Activated naive CD4-positive, alpha-beta T cell treated with anti-CD3 and anti-CD28 coated beads, Interleukin-2, amount 50 U/mL, for 24 hours (primary cell): ENCODE data around the gene MYOM1.
"Not testable (repeated sequence)": the region's sequence is repeated elsewhere in the genome, so short reads cannot be mapped to it uniquely, and the experiment has no call there.

Source experiments
- H3K27ac Mint-ChIP-seq: one replicate; pipeline ENCODE4 v1.8.0; 2021; ENCODE audit warnings: mild to moderate bottlenecking, mixed read lengths
- H3K27me3 Mint-ChIP-seq: one replicate; pipeline ENCODE4 v1.8.0; 2021; ENCODE audit warnings: mixed read lengths
- H3K36me3 Mint-ChIP-seq: one replicate; pipeline ENCODE4 v1.8.0; 2021; ENCODE audit warnings: mixed read lengths
- H3K4me1 Mint-ChIP-seq: one replicate; pipeline ENCODE4 v1.8.0; 2021; ENCODE audit warnings: mixed read lengths
- H3K4me3 Mint-ChIP-seq: one replicate; pipeline ENCODE4 v1.8.0; 2021; ENCODE audit warnings: mild to moderate bottlenecking, mixed read lengths
- H3K9me3 Mint-ChIP-seq: one replicate; pipeline ENCODE4 v1.8.0; 2021; ENCODE audit warnings: mixed read lengths

The MYOM1 gene

GRCh38 chr18:3049897-3050454, 169.8 kb downstream of the MYOM1 start:
- H3K4me1 Mint-ChIP-seq: peaks cover 45% of the 10 kb centered on the region
- H3K9me3 Mint-ChIP-seq, H3K4me3 Mint-ChIP-seq, H3K27me3 Mint-ChIP-seq, H3K27ac Mint-ChIP-seq: not testable (repeated sequence)
- peaks cover 10% of the 10 kb centered on the region for H3K36me3 Mint-ChIP-seq

DNA sequence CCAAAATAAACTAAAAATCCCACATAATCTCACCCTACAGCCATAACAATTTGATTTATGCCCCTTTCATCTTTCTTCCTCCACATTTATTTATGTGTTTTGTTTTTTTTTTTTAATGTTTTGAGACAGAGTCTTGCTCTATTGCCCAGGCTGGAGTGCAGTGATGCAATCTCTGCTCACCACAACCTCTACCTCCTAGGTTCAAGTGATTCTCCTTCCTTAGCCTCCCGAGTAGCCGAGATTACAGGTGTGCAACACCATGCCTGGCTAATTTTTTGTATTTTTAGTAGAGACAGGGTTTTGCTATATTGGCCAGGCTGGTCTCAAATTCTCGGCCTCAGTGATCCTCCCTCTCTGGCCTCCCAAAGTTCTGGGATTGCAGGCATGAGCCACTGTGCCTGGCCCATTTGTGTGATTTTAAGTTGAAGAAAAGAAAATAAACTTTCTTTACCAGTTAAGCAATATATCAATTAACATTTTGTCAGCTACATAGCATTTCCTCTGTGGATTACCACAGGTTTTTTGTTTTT, 170.9 kb downstream of the MYOM1 start:
- Mint-ChIP-seq H3K27ac (no peak overlapping the region), H3K36me3 (peaks cover 7% of the 10 kb centered on the region), H3K27me3 (no peaks in the 10 kb centered on the region), H3K4me3 (no peak overlapping the region), H3K9me3 (peaks cover 7% of the 10 kb centered on the region), H3K4me1 (peaks cover 45% of the 10 kb centered on the region)

GRCh38 chr18:3048121-3048520, 171.6 kb downstream of the MYOM1 start:
- Mint-ChIP-seq H3K27me3 (no peaks in the 10 kb centered on the region), H3K36me3 (peaks cover 2% of the 10 kb centered on the region), H3K4me1 (peaks cover 39% of the 10 kb centered on the region), H3K4me3 (no peak overlapping the region), H3K9me3 (peaks cover under 1% of the 10 kb centered on the region), H3K27ac (no peak overlapping the region)

DNA sequence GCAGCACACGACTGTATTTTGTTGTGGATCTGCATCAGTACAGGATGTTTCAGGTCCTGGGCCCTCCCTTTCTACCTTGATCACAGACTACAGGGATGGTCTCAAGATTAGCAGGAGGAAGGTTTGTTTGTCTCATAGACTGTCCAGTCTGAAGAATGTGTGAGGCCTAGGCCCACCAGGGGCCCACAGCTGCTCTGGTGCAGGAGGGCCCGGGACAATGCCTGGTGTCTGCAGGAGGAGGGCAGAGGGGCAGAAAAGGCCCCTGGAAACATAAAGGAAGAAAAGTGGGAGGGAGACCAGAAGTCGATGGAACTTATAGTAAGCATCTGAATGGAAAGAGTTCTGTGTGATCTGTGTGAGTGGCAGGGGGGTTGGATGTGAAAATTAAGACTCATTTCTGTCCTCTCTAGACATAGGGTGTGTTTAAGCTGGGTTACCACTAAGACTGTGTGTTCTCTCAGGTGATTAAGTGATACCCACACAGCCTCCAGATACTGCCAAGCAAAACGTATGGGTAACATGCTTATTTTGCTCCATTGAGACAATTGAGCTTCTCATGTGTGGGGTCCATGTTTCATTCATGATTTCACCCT, 173.5 kb downstream of the MYOM1 start:
- H3K4me1 Mint-ChIP-seq: peaks cover 25% of the 10 kb centered on the region
- H3K9me3 Mint-ChIP-seq: no peaks in the 10 kb centered on the region
- H3K4me3 Mint-ChIP-seq: no peak overlapping the region
- H3K36me3 Mint-ChIP-seq: no peaks in the 10 kb centered on the region
- no peaks in the 10 kb centered on the region for H3K27me3 Mint-ChIP-seq
- peak overlapping the region; percentile 82 for H3K27ac Mint-ChIP-seq

DNA sequence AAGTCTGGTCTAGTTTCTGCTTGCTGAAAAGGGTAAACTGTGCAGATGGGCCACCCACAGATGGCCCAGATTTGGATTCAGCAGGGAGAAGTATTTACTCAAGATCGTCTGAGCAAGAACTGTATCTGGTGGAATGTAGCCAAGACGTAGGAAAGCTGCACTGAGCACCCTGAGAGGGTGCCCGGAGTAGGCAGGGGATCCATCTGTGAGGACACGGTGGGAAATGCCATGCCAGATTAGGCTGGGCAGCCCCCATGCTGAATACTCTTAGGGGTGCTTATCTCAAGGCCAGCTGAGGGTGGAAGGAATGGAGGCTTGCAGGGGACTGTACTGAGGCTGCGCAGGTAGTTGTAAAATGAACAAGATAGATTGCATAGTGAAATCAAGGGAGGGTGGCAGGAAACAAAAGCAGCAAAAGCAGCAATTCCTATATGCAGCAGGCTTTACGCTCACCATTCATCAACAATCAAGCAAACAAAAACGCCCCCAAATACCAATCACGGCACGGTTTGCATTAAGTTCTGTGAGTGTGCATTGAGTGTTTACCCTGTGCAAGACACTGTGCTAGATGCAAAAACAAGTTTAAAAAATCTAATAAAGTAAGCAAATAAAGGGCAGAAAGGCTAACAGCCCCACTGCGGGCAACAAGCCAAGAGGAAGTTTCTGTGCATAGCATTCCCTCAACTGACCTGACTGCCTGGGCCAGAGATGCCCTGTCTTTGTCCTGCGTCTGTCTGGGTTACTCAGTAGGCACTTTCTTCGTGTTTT, 174.7 kb downstream of the MYOM1 start:
- no peaks in the 10 kb centered on the region for H3K9me3 Mint-ChIP-seq
- peak overlapping the region; percentile 6 for H3K4me3 Mint-ChIP-seq
- H3K4me1 Mint-ChIP-seq: peaks cover 21% of the 10 kb centered on the region
- H3K27me3 Mint-ChIP-seq: no peaks in the 10 kb centered on the region
- no peak overlapping the region for H3K27ac Mint-ChIP-seq
- no peaks in the 10 kb centered on the region for H3K36me3 Mint-ChIP-seq

- Mint-ChIP-seq H3K27me3 (no peaks in the 10 kb centered on the region), H3K9me3 (no peaks in the 10 kb centered on the region), H3K4me3 (no peak overlapping the region), H3K27ac (no peak overlapping the region), H3K4me1 (peaks cover 20% of the 10 kb centered on the region), H3K36me3 (no peaks in the 10 kb centered on the region)
These were observed 177.4 kb downstream of the MYOM1 start for GRCh38 chr18:3042379-3042778.

DNA sequence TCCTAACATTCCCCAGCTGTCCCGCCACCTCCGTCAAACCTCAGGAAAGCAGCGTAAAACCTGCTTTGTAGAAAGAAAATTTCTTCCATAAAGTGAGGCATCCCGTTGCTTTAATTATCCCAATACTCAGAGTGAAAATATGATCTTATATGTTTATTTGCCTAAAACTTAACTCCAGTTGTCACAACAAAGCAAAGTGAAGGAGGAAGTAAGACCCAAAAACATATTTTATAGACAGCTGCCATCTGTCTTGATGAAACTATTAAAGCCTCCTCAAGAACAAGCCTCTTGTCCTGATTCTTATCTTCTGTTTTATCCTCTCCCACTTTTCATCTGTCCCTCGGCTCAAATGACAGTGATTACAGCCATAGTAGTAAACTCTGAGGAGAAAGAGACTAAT, 177.9 kb downstream of the MYOM1 start:
- H3K4me1 Mint-ChIP-seq: peaks cover 20% of the 10 kb centered on the region
- H3K36me3 Mint-ChIP-seq: no peaks in the 10 kb centered on the region
- no peaks in the 10 kb centered on the region for H3K27me3 Mint-ChIP-seq
- H3K4me3 Mint-ChIP-seq: no peak overlapping the region
- no peaks in the 10 kb centered on the region for H3K9me3 Mint-ChIP-seq
- no peak overlapping the region for H3K27ac Mint-ChIP-seq

DNA sequence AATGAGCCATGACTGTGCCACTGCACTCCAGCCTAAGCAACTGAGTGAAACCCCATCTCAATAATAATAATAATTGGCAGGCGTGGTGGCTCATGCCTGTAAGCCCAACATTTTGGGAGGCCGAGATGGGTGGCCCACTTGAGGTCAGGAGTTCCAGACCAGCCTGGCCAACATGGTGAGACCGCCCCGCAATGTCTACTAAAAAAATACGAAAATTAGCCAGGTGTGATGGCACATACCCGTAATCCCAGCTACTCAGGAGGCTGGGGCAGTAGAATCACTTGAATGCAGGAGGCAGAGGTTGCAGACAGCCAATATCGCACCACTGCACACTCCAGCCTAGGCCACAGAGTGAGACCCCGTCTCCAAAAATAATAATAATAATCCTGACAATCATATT, 178.9 kb downstream of the MYOM1 start:
- no peaks in the 10 kb centered on the region for H3K36me3 Mint-ChIP-seq
- no peaks in the 10 kb centered on the region for H3K9me3 Mint-ChIP-seq
- no peak overlapping the region for H3K27ac Mint-ChIP-seq
- H3K4me3 Mint-ChIP-seq: no peak overlapping the region
- H3K4me1 Mint-ChIP-seq: peaks cover 10% of the 10 kb centered on the region
- H3K27me3 Mint-ChIP-seq: no peaks in the 10 kb centered on the region

- Mint-ChIP-seq H3K4me3 (no peak overlapping the region), H3K4me1 (peaks cover 10% of the 10 kb centered on the region), H3K27me3 (no peaks in the 10 kb centered on the region), H3K36me3 (no peaks in the 10 kb centered on the region), H3K27ac (no peak overlapping the region), H3K9me3 (no peaks in the 10 kb centered on the region)
These were observed 179.6 kb downstream of the MYOM1 start for GRCh38 chr18:3040173-3040572.

- H3K9me3 Mint-ChIP-seq: no peaks in the 10 kb centered on the region
- H3K27ac Mint-ChIP-seq: peak overlapping the region; percentile 12
- H3K4me1 Mint-ChIP-seq: peaks cover 5% of the 10 kb centered on the region
- H3K4me3 Mint-ChIP-seq: no peak overlapping the region
- no peaks in the 10 kb centered on the region for H3K27me3 Mint-ChIP-seq
- H3K36me3 Mint-ChIP-seq: no peaks in the 10 kb centered on the region
These were observed 182.3 kb downstream of the MYOM1 start for GRCh38 chr18:3037423-3037915.

DNA sequence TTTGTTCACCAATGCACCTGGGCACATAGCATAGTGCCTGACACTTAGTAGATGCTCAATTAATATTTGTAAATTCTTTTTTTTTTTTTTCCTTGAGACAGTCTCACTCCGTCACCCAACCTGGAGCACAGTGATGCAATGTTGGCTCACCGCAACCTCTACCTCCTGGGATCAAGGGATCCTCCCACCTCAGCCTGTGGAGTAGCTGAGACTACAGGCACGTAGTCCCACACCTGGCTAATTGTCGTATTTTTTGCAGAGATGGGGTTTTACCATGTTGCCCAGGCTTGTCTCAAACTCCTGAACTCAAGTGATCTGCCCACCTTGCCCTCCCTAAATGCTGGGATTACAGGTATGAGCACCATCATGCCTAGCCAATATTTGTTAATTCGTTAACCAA, 183.7 kb downstream of the MYOM1 start:
- no peaks in the 10 kb centered on the region for H3K27me3 Mint-ChIP-seq
- no peak overlapping the region for H3K4me3 Mint-ChIP-seq
- no peak overlapping the region for H3K27ac Mint-ChIP-seq
- H3K4me1 Mint-ChIP-seq: peaks cover 5% of the 10 kb centered on the region
- no peaks in the 10 kb centered on the region for H3K36me3 Mint-ChIP-seq
- no peaks in the 10 kb centered on the region for H3K9me3 Mint-ChIP-seq

DNA sequence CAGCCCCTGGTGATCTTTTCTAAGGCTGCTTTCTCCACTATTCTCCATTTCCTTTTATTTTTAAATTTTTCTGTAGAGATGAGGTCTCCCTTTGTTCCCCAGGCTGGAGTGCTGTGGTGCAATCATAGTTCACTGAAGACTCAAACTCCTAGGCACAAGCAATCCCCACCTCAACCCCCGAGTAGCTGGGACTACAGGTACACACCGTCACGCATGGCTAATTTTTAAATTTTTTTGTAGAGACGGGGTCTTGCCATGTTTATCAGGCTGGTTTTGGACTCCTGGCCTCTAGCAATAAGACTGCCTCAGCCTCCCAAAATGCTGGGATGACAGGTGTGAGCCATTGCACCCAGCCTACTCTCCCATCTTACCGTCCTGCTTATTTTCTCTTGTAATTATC, 184.1 kb downstream of the MYOM1 start:
- Mint-ChIP-seq H3K27me3 (no peaks in the 10 kb centered on the region), H3K9me3 (no peaks in the 10 kb centered on the region), H3K4me3 (no peak overlapping the region), H3K27ac (no peak overlapping the region), H3K4me1 (peaks cover 5% of the 10 kb centered on the region), H3K36me3 (no peaks in the 10 kb centered on the region)

- H3K4me1 Mint-ChIP-seq: peaks cover 5% of the 10 kb centered on the region
- no peaks in the 10 kb centered on the region for H3K27me3 Mint-ChIP-seq
- H3K9me3 Mint-ChIP-seq: no peaks in the 10 kb centered on the region
- no peaks in the 10 kb centered on the region for H3K36me3 Mint-ChIP-seq
- no peak overlapping the region for H3K4me3 Mint-ChIP-seq
- no peak overlapping the region for H3K27ac Mint-ChIP-seq
These were observed 187.0 kb downstream of the MYOM1 start for GRCh38 chr18:3032721-3033120.

- Mint-ChIP-seq H3K4me1 (no peaks in the 10 kb centered on the region), H3K36me3 (no peaks in the 10 kb centered on the region), H3K4me3 (no peak overlapping the region), H3K27me3 (no peaks in the 10 kb centered on the region), H3K27ac (no peak overlapping the region), H3K9me3 (no peaks in the 10 kb centered on the region)
These were observed 190.4 kb downstream of the MYOM1 start for GRCh38 chr18:3029215-3029952.

DNA sequence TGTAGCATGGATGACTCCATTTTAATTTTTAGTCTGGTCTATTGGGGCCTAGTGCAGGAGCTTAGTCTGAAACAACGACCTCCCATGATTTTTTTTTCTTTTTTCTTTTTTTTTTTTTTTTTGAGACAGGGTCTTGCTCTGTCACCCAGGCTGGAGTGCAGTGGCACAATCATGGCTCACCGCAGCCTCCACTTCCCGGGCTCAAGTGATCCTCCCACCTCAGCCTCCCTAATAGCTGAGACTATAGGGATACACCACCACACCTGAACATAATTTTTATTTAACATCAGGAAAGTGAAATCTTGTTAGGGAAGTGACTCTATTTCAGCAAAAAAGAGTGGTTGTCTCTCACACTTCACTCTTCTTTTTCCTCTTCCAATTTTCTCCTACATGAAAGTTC, 191.7 kb downstream of the MYOM1 start:
- H3K27ac Mint-ChIP-seq, H3K9me3 Mint-ChIP-seq, H3K4me3 Mint-ChIP-seq, H3K27me3 Mint-ChIP-seq, H3K4me1 Mint-ChIP-seq, H3K36me3 Mint-ChIP-seq: not testable (repeated sequence)
